ENCODE data around the gene EIF4A3.

Gene EIF4A3

DNA sequence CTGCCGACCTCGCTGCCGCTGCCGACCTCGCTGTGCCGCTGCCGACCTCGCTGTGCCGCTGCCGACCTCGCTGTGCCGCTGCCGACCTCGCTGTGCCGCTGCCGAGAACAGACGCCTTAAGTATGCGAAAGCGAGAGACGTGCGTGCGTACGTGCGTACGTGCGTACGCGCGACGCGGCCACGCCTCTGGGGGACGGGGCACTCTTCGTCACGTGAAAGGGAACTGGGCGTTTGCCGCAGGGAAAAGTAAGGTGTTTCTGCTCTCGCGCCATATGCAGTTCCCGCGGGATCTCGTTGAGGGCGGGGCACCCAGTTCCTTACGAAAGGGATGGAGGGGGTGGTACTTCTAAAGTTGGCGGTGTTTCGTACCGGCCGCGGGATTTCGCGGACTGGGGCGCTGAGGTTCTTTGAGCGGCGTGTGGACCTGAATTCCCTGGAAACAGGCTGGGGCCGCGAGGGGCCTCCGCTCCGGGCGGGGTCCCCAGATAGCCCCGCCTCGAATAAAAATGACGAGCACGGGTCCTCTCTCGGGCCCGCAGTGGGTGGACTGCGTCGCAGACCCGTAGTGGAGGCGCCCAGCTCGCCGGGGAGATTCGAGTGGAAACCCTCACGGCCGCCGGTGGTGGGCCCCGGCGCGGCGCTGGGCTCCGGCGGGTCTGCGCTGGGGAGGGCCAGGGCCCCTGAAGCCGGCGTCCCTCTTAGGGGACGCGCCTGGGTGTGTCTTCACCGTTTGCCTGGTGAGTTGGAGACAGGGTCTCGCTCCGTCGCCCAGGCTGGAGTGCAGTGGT lies at the start of gene EIF4A3:
EIF4A3 (minus strand) TSS at position 94 of the 788 bp plus-strand sequence. CDS start 167 bp downstream, outside the sequence.
- no peak for TF ChIP-seq CTCF (IDR thresholded peaks at IDR 0.05)

- TF ChIP-seq CTCF (IDR thresholded peaks at IDR 0.05) = no peak
These were observed 49.7 kb upstream of the EIF4A3 start for GRCh38 chr17:80196652-80197051.

DNA sequence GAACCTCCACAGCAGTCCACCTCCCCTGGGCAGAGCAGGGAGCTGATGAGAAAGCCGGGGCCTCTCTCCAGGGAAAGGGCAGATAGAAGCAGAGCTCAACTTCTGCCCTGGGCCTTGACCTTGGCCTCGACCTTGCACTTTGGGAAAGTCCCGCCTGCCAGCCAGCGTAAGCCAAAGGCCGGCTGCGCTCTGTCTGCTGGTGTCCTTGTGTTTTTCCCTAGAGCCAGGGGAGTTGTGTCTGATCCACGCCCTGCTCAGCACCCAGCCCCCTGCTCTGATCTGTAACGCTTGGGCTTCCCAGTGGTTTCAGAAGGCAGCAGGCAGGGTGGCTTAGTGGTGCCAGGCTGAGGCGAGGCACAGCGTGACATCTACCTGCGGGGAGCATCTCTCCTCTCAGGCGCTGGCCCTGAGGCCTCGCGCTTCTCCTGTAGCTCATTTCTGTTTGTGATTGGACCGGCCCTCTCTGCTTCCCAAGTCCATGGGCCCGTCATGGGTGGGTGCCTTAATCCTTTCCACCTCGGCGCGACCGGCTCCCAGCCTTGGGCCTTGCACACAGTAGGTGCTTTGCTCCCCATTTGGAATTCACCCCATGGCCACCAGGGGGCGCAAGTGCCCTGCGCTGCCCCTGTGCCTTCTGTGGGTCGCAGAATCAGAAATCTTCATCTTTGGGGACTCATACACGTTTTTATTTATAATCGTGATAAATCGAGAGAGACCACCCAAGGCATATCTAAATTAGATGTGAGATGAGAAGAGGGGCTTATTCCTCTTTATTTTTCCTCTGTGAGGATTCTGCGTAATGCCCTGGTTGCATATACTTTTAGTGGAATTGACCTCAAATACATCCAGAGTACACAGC lies 49.0 kb upstream of the EIF4A3 start:
- peak; percentile 81 for TF ChIP-seq CTCF (IDR thresholded peaks at IDR 0.05)

GRCh38 chr17:80195141-80195540 lies 48.2 kb upstream of the EIF4A3 start:
- no peak for TF ChIP-seq CTCF (IDR thresholded peaks at IDR 0.05)

- no peak for TF ChIP-seq CTCF (IDR thresholded peaks at IDR 0.05)
These were observed 45.1 kb upstream of the EIF4A3 start for GRCh38 chr17:80191865-80192661.

DNA sequence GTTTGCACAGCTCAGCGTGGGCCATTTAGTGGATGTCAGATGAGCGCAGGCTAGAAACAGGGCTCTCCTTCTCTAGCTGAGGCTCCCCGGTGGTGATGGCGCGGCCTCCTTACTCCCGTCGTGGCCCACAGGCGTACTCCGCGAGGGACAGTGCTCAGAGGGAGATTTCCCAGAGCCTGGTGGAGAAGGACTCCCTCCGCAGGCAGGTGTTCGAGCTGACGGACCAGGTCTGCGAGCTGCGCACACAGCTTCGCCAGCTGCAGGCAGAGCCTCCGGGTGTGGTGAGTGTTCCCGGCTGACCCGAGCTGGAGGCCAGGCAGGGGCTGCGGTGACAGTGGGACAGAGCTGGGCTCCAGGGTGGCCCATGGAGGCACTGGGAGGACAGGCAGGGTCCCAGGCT lies 44.3 kb upstream of the EIF4A3 start:
- TF ChIP-seq CTCF (IDR thresholded peaks at IDR 0.05) = no peak

DNA sequence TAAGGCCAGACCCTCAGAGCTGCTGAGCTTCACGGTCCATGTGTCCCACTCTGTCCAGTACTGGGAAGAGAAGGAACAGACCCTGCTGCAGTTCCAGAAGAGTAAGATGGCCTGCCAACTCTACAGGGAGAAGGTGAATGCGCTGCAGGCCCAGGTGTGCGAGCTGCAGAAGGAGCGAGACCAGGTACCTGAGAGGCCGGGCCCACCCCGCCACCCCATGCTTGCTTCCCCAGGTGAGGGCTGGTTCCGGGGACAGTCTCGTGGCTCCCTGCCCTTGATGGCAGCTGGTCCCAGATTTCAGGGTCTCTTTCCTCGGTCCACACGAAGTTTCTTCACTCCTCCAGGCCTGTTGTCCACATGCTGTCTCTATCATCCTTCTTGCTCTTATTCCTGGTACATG lies 43.8 kb upstream of the EIF4A3 start:
- TF ChIP-seq CTCF (IDR thresholded peaks at IDR 0.05) = no peak

All from LNCAP (cell line).